SH-SY5Y (cell line): ENCODE data around the gene CENPA.

Source experiments
- GATA2 ChIP-seq: IDR thresholded peaks from 2 replicates; pipeline ENCODE4 v1.6.1; 2011; ENCODE audit warnings: mild to moderate bottlenecking, low read depth, low read length
- GATA3 ChIP-seq: IDR thresholded peaks from 2 replicates; pipeline ENCODE4 v1.6.1; 2011; ENCODE audit warnings: low read depth, mild to moderate bottlenecking, low read length, moderate library complexity

DNA sequence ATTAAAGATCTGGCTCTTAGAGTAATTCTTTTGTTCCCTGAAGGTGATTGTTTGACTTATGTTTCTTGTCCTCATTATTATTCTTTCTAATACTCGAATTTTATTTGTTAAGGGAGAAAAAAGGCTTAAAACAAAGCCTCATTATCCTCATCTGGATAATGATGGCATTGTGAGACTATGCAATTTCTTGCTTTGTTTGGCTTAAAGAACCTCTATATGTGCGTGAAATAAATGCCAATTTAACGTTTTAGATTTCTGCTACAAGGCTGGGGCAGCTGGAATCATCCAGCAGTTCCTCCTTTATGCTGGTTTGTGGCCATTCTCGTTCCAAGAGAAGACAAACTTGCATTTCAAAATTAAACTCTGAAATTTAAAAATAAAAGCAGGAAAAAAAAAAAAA lies 57.2 kb downstream of the CENPA start:
- TF ChIP-seq GATA2, result no peak
- no peak for TF ChIP-seq GATA3
